Dendritic cell treated with granulocyte-macrophage colony-stimulating factor and Interleukin-4, amounts not matched to agents 40 ng/mL and 50 ng/mL, for 4 days (primary cell): ENCODE data around the gene RABEPK.

ENCODE experiments used
- H3K27ac Mint-ChIP-seq: one replicate; pipeline ENCODE4 v1.8.0; 2022; ENCODE audit warnings: mild to moderate bottlenecking, mixed read lengths
- H3K27me3 Mint-ChIP-seq: one replicate; pipeline ENCODE4 v1.8.0; 2022; ENCODE audit warnings: mild to moderate bottlenecking, mixed read lengths
- H3K36me3 Mint-ChIP-seq: one replicate; pipeline ENCODE4 v1.8.0; 2022; ENCODE audit warnings: low read depth, mixed read lengths
- H3K4me1 Mint-ChIP-seq: one replicate; pipeline ENCODE4 v1.8.0; 2022; ENCODE audit warnings: low read depth, mixed read lengths
- H3K4me3 Mint-ChIP-seq: one replicate; pipeline ENCODE4 v1.8.0; 2022; ENCODE audit warnings: mild to moderate bottlenecking, moderate library complexity, mixed read lengths
- H3K9me3 Mint-ChIP-seq: one replicate; pipeline ENCODE4 v1.8.0; 2022; ENCODE audit warnings: mixed read lengths
- intact Hi-C: fragments of 100-400 bp; cut with micrococcal nuclease; formaldehyde crosslinking; loops from one replicate; pipeline ENCODE4 v1.15.0; 2022

RABEPK gene

GRCh38 chr9:125272697-125273096 is 72.4 kb downstream of the RABEPK start:
- peaks cover 34% of the 10 kb centered on the region for H3K4me1 Mint-ChIP-seq

GRCh38 chr9:125276771-125277170 is 76.4 kb downstream of the RABEPK start:
- Mint-ChIP-seq H3K4me3 (no peak overlapping the region), H3K27ac (no peak overlapping the region), H3K27me3 (no peaks in the 10 kb centered on the region), H3K36me3 (peaks cover 17% of the 10 kb centered on the region), H3K9me3 (no peaks in the 10 kb centered on the region), H3K4me1 (peaks cover 18% of the 10 kb centered on the region)
- intact Hi-C loops = loop anchor here (5.0 kb wide), 1 partner anchor 39 kb away; no protein-coding TSS in a partner anchor

More at GRCh38 chr9:125272697-125273096, 72.4 kb downstream of the RABEPK start:
- Mint-ChIP-seq H3K27me3 (no peaks in the 10 kb centered on the region), H3K36me3 (peaks cover 40% of the 10 kb centered on the region), H3K4me3 (no peak overlapping the region), H3K9me3 (no peaks in the 10 kb centered on the region), H3K27ac (peak overlapping the region; percentile 72)
- intact Hi-C loops = loop anchor here (1.0 kb wide), 1 partner anchor 9 kb away; no protein-coding TSS in a partner anchor

- Mint-ChIP-seq H3K36me3 (peaks cover 15% of the 10 kb centered on the region), H3K4me1 (peaks cover 14% of the 10 kb centered on the region), H3K4me3 (no peak overlapping the region), H3K9me3 (no peaks in the 10 kb centered on the region), H3K27me3 (no peaks in the 10 kb centered on the region), H3K27ac (no peak overlapping the region)
- intact Hi-C loops = loop anchor here (5.0 kb wide), 1 partner anchor 40 kb away; no protein-coding TSS in a partner anchor
Measured at GRCh38 chr9:125277411-125277810, 77.1 kb downstream of the RABEPK start.

- intact Hi-C loops = no loop called here
- Mint-ChIP-seq H3K4me3 (no peak overlapping the region), H3K36me3 (peaks cover 22% of the 10 kb centered on the region), H3K27me3 (no peaks in the 10 kb centered on the region), H3K9me3 (no peaks in the 10 kb centered on the region), H3K27ac (no peak overlapping the region), H3K4me1 (no peaks in the 10 kb centered on the region)
Measured at GRCh38 chr9:125280945-125281344, 80.6 kb downstream of the RABEPK start.
